ENCODE data around the gene CHCHD4.

DNA sequence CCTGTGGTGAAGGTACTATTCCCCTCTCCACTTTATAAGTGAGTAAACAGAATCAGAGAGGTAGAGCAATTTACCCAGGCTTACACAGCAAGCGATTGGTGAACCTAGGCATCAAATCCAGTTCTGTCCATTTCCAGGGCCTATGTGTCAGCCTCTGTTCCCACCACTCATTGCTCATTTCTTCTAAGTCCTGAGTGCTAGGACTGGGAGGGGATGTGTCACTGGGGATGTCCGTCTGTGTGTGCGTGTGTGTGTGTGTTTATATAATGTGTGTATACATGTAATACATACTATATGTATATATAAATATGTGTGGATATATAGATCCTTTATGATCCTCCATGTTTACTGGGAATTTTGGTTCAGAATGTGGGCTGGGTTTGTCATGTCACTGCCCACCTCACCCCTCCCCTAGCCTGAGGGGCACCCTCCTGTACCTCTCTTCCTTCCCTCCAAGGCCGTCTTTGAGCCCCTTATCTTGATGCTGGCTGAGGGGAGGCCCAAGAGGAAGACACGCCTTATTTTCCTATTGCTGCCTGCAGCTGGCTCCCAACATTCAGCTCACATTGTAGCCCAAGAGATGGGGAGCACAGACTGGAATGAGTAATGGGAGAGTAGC lies 2.3 kb upstream of the CHCHD4 start:
- TF ChIP-seq, protein P1, sequence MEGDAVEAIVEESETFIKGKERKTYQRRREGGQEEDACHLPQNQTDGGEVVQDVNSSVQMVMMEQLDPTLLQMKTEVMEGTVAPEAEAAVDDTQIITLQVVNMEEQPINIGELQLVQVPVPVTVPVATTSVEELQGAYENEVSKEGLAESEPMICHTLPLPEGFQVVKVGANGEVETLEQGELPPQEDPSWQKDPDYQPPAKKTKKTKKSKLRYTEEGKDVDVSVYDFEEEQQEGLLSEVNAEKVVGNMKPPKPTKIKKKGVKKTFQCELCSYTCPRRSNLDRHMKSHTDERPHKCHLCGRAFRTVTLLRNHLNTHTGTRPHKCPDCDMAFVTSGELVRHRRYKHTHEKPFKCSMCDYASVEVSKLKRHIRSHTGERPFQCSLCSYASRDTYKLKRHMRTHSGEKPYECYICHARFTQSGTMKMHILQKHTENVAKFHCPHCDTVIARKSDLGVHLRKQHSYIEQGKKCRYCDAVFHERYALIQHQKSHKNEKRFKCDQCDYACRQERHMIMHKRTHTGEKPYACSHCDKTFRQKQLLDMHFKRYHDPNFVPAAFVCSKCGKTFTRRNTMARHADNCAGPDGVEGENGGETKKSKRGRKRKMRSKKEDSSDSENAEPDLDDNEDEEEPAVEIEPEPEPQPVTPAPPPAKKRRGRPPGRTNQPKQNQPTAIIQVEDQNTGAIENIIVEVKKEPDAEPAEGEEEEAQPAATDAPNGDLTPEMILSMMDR (IDR thresholded peaks at IDR 0.05): no peak
- no peak for TF ChIP-seq POLR2AphosphoS5 (IDR thresholded peaks at IDR 0.05; ENCODE audit: low read depth, low read length)

Measured in Panc1 (cell line).